Panc1 (cell line): ENCODE results near the gene RGMA. TPM values are rescaled to one million over a fixed set of nuclear protein-coding genes. Genes with fewer than 3 reads are reported as not detected.

ENCODE experiments used
- ATAC-seq: fragments of 200-7000 bp; cut with Tn5 transposase; 2 replicates; pipeline ENCODE4 v1.9.1; 2020; ENCODE audit warnings: mild to moderate bottlenecking, moderate library complexity
- BruUV-seq: library from RNA; stranded (reverse); fragments of 400-500 nt; replicated peaks from 2 replicates; lab custom pipeline; 2021; lab: Mats Ljungman, UMichigan
- CTCF ChIA-PET: fragments of 300-600 bp; sonication (Branson Sonifier 250); formaldehyde crosslinking; loops from one replicate; lab custom pipeline; 2022; ENCODE audit warnings: antibody characterized with exemption; lab: Charles Lee
- POLR2A ChIA-PET: fragments of 300-600 bp; sonication (Branson Sonifier 250); formaldehyde crosslinking; loops from one replicate; lab custom pipeline; 2022; ENCODE audit warnings: antibody characterized with exemption; lab: Charles Lee
- DNase-seq: peaks from one replicate; pipeline ENCODE4 v3.0.0-alpha.2; 2010; ENCODE audit warnings: low read depth, low spot score
- H3K27ac ChIP-seq: 2 replicates; pipeline ENCODE4 v1.5.1; 2011; ENCODE audit warnings: mild to moderate bottlenecking, low read length, inconsistent platforms
- H3K27me3 ChIP-seq: fragments of 200-500 bp; sonication (Bioruptor generic); 2 replicates; pipeline ENCODE4 v1.6.0; 2014; ENCODE audit warnings: low read length, inconsistent platforms; ENCODE audit not compliant: control insufficient read depth, insufficient read depth
- H3K36me3 ChIP-seq: fragments of 200-500 bp; sonication (Bioruptor generic); 2 replicates; pipeline ENCODE4 v1.5.1; 2014; ENCODE audit warnings: inconsistent platforms, mild to moderate bottlenecking, low read length, moderate library complexity; ENCODE audit not compliant: control insufficient read depth, insufficient read depth
- H3K4me1 ChIP-seq: 2 replicates; pipeline ENCODE4 v1.5.1; 2011; ENCODE audit warnings: inconsistent platforms, mild to moderate bottlenecking, low read length, moderate library complexity; ENCODE audit not compliant: control insufficient read depth, insufficient read depth
- H3K4me3 ChIP-seq, 2 experiments: 2 replicates each; pipeline ENCODE4 v1.5.1; 2011 to 2012; ENCODE audit warnings: low read depth in 2 of 2, low read length in 2 of 2, mild to moderate bottlenecking in 2 of 2, inconsistent platforms in 1 of 2, moderate library complexity in 1 of 2
- H3K9me3 ChIP-seq: fragments of 200-500 bp; sonication (Bioruptor generic); 2 replicates; pipeline ENCODE4 v1.5.1; 2014; ENCODE audit warnings: low read depth, mild to moderate bottlenecking, inconsistent platforms, low read length, moderate library complexity; ENCODE audit not compliant: control insufficient read depth, insufficient read depth
- POLR2AphosphoS5 ChIP-seq: IDR thresholded peaks from 2 replicates; pipeline ENCODE4 v1.6.1; 2012; ENCODE audit warnings: mild to moderate bottlenecking, low read depth, low read length, moderate library complexity
- REST ChIP-seq, 2 experiments: IDR thresholded peaks; 2 replicates each; pipeline ENCODE4 v1.6.1; 2011 to 2012; ENCODE audit warnings: low read depth in 2 of 2, control low read depth in 1 of 2, low read length in 1 of 2, mild to moderate bottlenecking in 1 of 2, moderate library complexity in 1 of 2; ENCODE audit not compliant: insufficient read depth in 1 of 2
- SIN3A ChIP-seq: IDR thresholded peaks from 2 replicates; pipeline ENCODE4 v1.6.1; 2012; ENCODE audit warnings: low read depth, mild to moderate bottlenecking, low read length, moderate library complexity, borderline replicate concordance; ENCODE audit not compliant: insufficient read depth
- TCF7L2 ChIP-seq: IDR thresholded peaks from 2 replicates; pipeline ENCODE4 v1.6.1; 2011; ENCODE audit warnings: mild to moderate bottlenecking, low read depth, low read length, inconsistent platforms
- in situ Hi-C: cut with HindIII; loops from 2 replicates; pipeline ENCODE4 v1.10.0; 2016; ENCODE audit warnings: low sequenced_read_pairs, low pct_unique_long_range_greater_than_20kb
- intact Hi-C: fragments of 100-400 bp; cut with micrococcal nuclease; formaldehyde crosslinking; loops from one replicate; pipeline ENCODE4 v1.10.0; 2022; ENCODE audit not compliant: unreplicated experiment
- total RNA-seq: library from RNA; stranded (reverse); gene quantifications from one replicate; pipeline ENCODE4 v1.2.1, GENCODE V29; 2021; ENCODE audit not compliant: unreplicated experiment
- TF ChIP-seq, protein P1 (sequence below): fragments of 450-650 bp; IDR thresholded peaks from 2 replicates; pipeline ENCODE4 v1.5.1; 2017; ENCODE audit warnings: mild to moderate bottlenecking

The RGMA gene
- total RNA-seq, 1 experiment from 2014 or later = 0.62 TPM

DNA sequence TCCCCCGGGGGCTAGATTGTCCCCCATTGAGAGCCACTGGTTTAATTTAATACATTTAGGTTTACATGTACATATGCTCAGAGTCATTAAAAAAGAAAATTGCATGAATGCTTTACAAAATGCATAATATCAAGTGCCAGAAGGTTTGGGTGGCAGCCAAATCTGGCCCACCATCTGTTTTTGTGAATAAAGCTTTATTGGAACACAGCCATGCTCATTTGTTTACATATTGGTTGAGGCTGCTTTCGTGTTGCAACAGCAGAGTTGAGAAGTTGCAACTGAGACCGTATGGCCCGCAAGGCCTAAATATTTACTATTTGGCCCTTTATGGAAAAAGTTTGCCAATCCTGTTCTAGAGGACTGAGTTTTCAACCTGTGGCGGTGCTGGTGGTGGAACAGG, 32.1 kb upstream of the RGMA start:
- intact Hi-C loops = no loop called here
- Histone ChIP-seq H3K9me3 (no peaks in the 10 kb centered on the region), H3K27ac (no peak overlapping the region), H3K27me3 (peaks cover 2% of the 10 kb centered on the region; the same call in 1 of the 2 replicates), H3K36me3 (no peaks in the 10 kb centered on the region), H3K4me3 (no peak overlapping the region), H3K4me1 (no peaks in the 10 kb centered on the region)
- no peak for TF ChIP-seq REST (IDR thresholded peaks at IDR 0.05; ENCODE audit: insufficient read depth in 1 of 2, low read depth in 2 of 2, low read length in 1 of 2)
- no peak for TF ChIP-seq POLR2AphosphoS5
- TF ChIP-seq, protein P1, sequence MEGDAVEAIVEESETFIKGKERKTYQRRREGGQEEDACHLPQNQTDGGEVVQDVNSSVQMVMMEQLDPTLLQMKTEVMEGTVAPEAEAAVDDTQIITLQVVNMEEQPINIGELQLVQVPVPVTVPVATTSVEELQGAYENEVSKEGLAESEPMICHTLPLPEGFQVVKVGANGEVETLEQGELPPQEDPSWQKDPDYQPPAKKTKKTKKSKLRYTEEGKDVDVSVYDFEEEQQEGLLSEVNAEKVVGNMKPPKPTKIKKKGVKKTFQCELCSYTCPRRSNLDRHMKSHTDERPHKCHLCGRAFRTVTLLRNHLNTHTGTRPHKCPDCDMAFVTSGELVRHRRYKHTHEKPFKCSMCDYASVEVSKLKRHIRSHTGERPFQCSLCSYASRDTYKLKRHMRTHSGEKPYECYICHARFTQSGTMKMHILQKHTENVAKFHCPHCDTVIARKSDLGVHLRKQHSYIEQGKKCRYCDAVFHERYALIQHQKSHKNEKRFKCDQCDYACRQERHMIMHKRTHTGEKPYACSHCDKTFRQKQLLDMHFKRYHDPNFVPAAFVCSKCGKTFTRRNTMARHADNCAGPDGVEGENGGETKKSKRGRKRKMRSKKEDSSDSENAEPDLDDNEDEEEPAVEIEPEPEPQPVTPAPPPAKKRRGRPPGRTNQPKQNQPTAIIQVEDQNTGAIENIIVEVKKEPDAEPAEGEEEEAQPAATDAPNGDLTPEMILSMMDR = no peak
- no peak for TF ChIP-seq SIN3A
- TF ChIP-seq TCF7L2 = no peak
- BruUV-seq = no TSS peak
- ATAC-seq (no peak), DNase-seq (no peak)
- ChIA-PET POLR2A (no interaction called here), CTCF (no interaction called here)
- in situ Hi-C loops = no loop called here

DNA sequence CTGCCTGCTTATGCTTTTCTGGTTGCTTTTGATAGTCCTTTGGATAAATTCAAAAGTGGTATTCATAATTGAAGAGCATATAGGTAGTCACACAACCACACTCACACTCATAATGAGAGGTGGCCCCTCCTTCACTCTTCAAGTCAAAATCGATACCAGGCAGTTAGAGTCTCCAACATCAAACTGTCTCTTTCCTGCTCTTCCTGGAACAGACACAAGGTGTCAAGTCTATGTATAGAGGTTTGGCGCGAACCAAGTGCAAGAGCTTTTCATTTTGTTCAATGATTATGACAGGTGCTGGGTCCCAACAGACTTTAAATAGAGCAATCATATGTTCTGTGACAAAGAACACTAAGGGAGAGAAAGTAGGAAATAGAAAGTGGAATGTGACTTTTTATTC, 29.9 kb upstream of the RGMA start:
- intact Hi-C loops = no loop called here
- in situ Hi-C loops = no loop called here
- TF ChIP-seq TCF7L2 (no peak), POLR2AphosphoS5 (no peak), SIN3A (no peak), REST (IDR thresholded peaks at IDR 0.05; ENCODE audit: insufficient read depth in 1 of 2, low read depth in 2 of 2, low read length in 1 of 2) (no peak)
- TF ChIP-seq, protein P1 = no peak
- ChIA-PET CTCF (no interaction called here), POLR2A (no interaction called here)
- Histone ChIP-seq H3K27ac (no peak overlapping the region), H3K4me1 (no peaks in the 10 kb centered on the region), H3K27me3 (peaks cover 9% of the 10 kb centered on the region), H3K4me3 (no peak overlapping the region), H3K9me3 (no peaks in the 10 kb centered on the region), H3K36me3 (no peaks in the 10 kb centered on the region)
- no peak for DNase-seq
- no peak for ATAC-seq
- BruUV-seq = no TSS peak
